DND-41 (cell line): ENCODE measurements around the gene KRTAP4-4.

Experiments used
- ATAC-seq: fragments of 200-7000 bp; cut with Tn5 transposase; 3 replicates; pipeline ENCODE4 v1.9.1; 2021; ENCODE audit warnings: low read depth; ENCODE audit not compliant: insufficient read depth
- DNase-seq: peaks from one replicate; pipeline ENCODE4 v3.0.0-alpha.2; 2020
- H2AFZ ChIP-seq: 2 replicates; pipeline ENCODE4 v1.6.0; 2012; ENCODE audit warnings: low read depth, low read length
- H3K27ac ChIP-seq: 2 replicates; pipeline ENCODE4 v1.5.1; 2012; ENCODE audit warnings: low read length, inconsistent platforms
- H3K27me3 ChIP-seq: fragments of 200-600 bp; sonication (generic); 2 replicates; pipeline ENCODE4 v1.6.0; 2012; ENCODE audit warnings: low read length, mild to moderate bottlenecking, inconsistent platforms; ENCODE audit not compliant: insufficient read depth, poor library complexity
- H3K36me3 ChIP-seq: 2 replicates; pipeline ENCODE4 v1.5.1; 2012; ENCODE audit warnings: low read length, inconsistent platforms; ENCODE audit not compliant: insufficient read depth
- H3K4me1 ChIP-seq: 2 replicates; pipeline ENCODE4 v1.5.1; 2012; ENCODE audit warnings: mild to moderate bottlenecking, low read length; ENCODE audit not compliant: insufficient read depth
- H3K4me2 ChIP-seq: 2 replicates; pipeline ENCODE4 v1.6.0; 2012; ENCODE audit warnings: mild to moderate bottlenecking, moderate library complexity, low read length, inconsistent platforms; ENCODE audit not compliant: insufficient read depth
- H3K4me3 ChIP-seq, 2 experiments: fragments of 200-600 bp in 1 of 2; shearing (Covaris generic) in 1 of 2; 2 replicates each; pipeline ENCODE4 v1.5.1; 2012 to 2016; ENCODE audit warnings: inconsistent platforms in 2 of 2, low read length in 2 of 2, mild to moderate bottlenecking in 2 of 2, low read depth in 1 of 2, moderate library complexity in 1 of 2
- H3K79me2 ChIP-seq: 2 replicates; pipeline ENCODE4 v1.6.0; 2012; ENCODE audit warnings: low read length, inconsistent platforms; ENCODE audit not compliant: insufficient read depth
- H3K9ac ChIP-seq: 2 replicates; pipeline ENCODE4 v1.6.0; 2012; ENCODE audit warnings: low read depth, mild to moderate bottlenecking, inconsistent platforms, low read length, moderate library complexity
- H3K9me3 ChIP-seq: 2 replicates; pipeline ENCODE4 v1.5.1; 2012; ENCODE audit warnings: low read length, moderate library complexity, mild to moderate bottlenecking, inconsistent platforms; ENCODE audit not compliant: insufficient read depth, severe bottlenecking
- H4K20me1 ChIP-seq: 2 replicates; pipeline ENCODE4 v1.6.0; 2012; ENCODE audit warnings: low read length; ENCODE audit not compliant: insufficient read depth
- EZH2 ChIP-seq: IDR thresholded peaks from 3 replicates; pipeline ENCODE4 v1.6.1; 2012; ENCODE audit warnings: borderline replicate concordance, low read depth, mild to moderate bottlenecking, moderate library complexity, low read length, inconsistent platforms; ENCODE audit not compliant: severe bottlenecking
- TF ChIP-seq, protein P1 (sequence below): IDR thresholded peaks from 2 replicates; pipeline ENCODE4 v1.5.1; 2012; ENCODE audit warnings: borderline replicate concordance, low read length, moderate library complexity, mild to moderate bottlenecking; ENCODE audit not compliant: poor library complexity, severe bottlenecking; ENCODE audit errors: extremely low read depth

KRTAP4-4 gene

DNA sequence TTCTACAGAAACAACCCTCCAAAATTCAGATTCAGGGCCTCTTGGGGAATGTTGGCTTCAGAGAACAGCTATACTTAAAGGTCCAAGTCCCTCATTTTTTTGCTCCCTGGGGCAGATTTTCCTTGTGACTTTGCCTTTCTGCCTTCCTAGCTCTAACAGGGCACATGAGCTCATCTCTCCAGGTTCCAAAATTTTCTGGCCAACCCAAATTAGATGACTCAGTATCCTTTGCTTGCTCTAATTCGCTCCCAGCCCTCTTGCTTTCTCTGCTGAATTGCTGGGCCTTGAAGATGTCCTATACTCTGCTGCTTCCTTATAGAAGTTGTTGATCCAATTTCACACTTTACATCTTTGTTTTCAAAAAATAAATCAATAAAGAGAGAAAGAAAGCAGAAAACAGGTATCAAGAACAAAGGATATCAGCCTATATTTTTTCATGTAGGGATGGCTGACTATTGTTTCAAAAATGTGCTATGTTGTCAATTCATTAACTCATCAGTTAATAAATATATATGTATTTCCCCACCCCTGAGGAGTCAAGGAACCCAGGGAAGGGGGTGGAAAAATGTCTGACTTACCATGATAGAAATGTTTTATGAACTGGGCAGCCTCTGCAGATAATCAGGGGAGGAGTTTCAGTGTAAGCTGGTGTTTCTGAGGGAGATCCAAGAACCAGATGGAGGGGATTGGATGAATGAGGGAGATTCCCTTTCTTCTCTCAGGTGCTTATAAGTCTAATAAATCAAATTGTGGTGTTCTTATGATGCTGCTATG is 18.5 kb upstream of the KRTAP4-4 start:
- ATAC-seq, result no peak

DNA sequence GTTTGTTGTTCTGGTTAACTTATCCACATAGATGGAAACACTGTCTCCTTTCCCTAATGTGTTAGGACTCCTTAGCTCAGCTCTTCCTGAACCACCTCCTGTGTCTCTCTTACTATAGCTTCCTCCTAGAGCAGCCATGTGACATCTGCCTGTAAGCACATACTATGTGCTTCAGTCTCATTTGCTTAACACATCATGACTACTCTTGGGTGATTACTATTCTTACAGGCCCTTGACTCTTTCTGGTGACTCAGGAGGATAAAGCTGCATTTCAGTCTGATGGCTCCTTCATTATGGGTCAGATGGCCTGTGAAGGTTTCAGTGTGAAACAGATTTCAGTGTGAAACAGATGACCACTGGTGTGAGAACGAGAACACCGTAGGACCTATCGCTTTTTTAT is 17.8 kb upstream of the KRTAP4-4 start:
- Histone ChIP-seq H3K36me3 (no peaks in the 10 kb centered on the region), H3K4me2 (no peak overlapping the region), H3K27me3 (peaks cover 15% of the 10 kb centered on the region), H3K27ac (no peak overlapping the region), H3K4me3 (no peak overlapping the region), H2AFZ (no peak overlapping the region), H3K79me2 (no peaks in the 10 kb centered on the region), H3K4me1 (no peaks in the 10 kb centered on the region), H4K20me1 (no peaks in the 10 kb centered on the region), H3K9me3 (no peaks in the 10 kb centered on the region), H3K9ac (no peak overlapping the region)
- ATAC-seq (no peak), DNase-seq (no peak)
- TF ChIP-seq EZH2, result no peak
- TF ChIP-seq, protein P1, sequence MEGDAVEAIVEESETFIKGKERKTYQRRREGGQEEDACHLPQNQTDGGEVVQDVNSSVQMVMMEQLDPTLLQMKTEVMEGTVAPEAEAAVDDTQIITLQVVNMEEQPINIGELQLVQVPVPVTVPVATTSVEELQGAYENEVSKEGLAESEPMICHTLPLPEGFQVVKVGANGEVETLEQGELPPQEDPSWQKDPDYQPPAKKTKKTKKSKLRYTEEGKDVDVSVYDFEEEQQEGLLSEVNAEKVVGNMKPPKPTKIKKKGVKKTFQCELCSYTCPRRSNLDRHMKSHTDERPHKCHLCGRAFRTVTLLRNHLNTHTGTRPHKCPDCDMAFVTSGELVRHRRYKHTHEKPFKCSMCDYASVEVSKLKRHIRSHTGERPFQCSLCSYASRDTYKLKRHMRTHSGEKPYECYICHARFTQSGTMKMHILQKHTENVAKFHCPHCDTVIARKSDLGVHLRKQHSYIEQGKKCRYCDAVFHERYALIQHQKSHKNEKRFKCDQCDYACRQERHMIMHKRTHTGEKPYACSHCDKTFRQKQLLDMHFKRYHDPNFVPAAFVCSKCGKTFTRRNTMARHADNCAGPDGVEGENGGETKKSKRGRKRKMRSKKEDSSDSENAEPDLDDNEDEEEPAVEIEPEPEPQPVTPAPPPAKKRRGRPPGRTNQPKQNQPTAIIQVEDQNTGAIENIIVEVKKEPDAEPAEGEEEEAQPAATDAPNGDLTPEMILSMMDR, result no peak

More for the DNA sequence above, 18.5 kb upstream of the KRTAP4-4 start:
- no peaks in the 10 kb centered on the region for H3K79me2 ChIP-seq
- no peak overlapping the region for H2AFZ ChIP-seq
- H3K4me3 ChIP-seq, result no peak overlapping the region
- no peak overlapping the region for H3K4me2 ChIP-seq
- DNase-seq, result no peak
- no peak overlapping the region for H3K27ac ChIP-seq
- H3K9me3 ChIP-seq, result no peaks in the 10 kb centered on the region
- H3K9ac ChIP-seq, result no peak overlapping the region
- no peak for TF ChIP-seq EZH2
- TF ChIP-seq, protein P1, result no peak
- H3K4me1 ChIP-seq, result no peaks in the 10 kb centered on the region
- no peaks in the 10 kb centered on the region for H4K20me1 ChIP-seq
- H3K27me3 ChIP-seq, result peaks cover 15% of the 10 kb centered on the region
- H3K36me3 ChIP-seq, result no peaks in the 10 kb centered on the region

DNA sequence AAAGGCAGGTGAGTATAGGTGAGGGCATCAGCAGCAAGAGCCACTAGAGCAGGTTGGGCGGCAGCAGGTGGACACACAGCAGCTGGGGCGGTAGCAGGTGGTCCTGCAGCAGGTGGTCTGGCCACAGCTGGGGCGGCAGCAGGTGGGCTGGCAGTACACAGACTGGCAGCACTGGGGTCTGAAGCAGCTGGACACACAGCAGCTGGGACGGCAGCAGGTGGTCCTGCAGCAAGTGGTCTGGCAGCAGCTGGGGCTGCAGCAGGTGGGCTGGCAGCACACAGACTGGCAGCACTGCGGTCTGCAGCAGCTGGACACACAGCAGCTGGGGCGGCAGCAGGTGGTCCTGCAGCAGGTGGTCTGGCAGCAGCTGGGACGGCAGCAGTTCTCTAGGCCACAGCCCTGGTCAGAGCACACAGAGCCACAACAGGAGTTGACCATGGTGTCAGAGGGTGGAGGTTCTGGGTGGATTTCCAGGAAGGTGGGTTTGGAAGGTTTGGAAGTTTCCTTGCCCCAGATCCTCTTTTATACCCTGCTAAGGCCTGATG is 17.3 kb upstream of the KRTAP4-4 start, which contains the start of gene KRTAP4-2:
TSS of gene KRTAP4-2 (minus strand) at position 495 of the 545 bp plus-strand sequence. CDS start at position 438, 57 bp downstream.
- Histone ChIP-seq H3K79me2 (no peaks in the 10 kb centered on the region), H3K36me3 (no peaks in the 10 kb centered on the region), H3K9me3 (no peaks in the 10 kb centered on the region), H3K27ac (no peak within 1 kb of the TSS), H2AFZ (no peak within 1 kb of the TSS), H3K27me3 (peaks cover 15% of the 10 kb centered on the region), H3K4me3 (no peak within 1 kb of the TSS), H3K4me2 (no peak within 1 kb of the TSS), H4K20me1 (no peaks in the 10 kb centered on the region), H3K4me1 (no peaks in the 10 kb centered on the region), H3K9ac (no peak within 1 kb of the TSS)
- no peak for DNase-seq
- no peak for TF ChIP-seq EZH2
- TF ChIP-seq, protein P1, result no peak
- ATAC-seq, result no peak
